Right renal pelvis (tissue), 4 donors: ENCODE data around the gene SYNGR1. TPM values are rescaled to one million over a fixed set of nuclear protein-coding genes. Genes with fewer than 3 reads are reported as not detected.

Experiments
- DNase-seq, 4 donors: peaks; one replicate each; pipeline ENCODE4 v3.0.0-alpha.2; 2013; ENCODE audit warnings: low read depth in 4 of 4, low spot score in 3 of 4, missing footprints in 1 of 4
- polyA plus RNA-seq, 4 donors: library from polyadenylated mRNA; unstranded; fragments of 120-200 nt; gene quantifications; one replicate each; pipeline ENCODE4 v1.2.1, GENCODE V29; 2013; ENCODE audit not compliant: insufficient read length in 4 of 4

Gene SYNGR1
- polyA plus RNA-seq, 4 donors = 18.7 to 28.3 (median 21.3) TPM

GRCh38 chr22:39426380-39427043 is 76.7 kb downstream of the SYNGR1 start:
- no peak for DNase-seq

- DNase-seq = no peak
Observed at GRCh38 chr22:39427751-39428596, 78.2 kb downstream of the SYNGR1 start.

- DNase-seq = no peak
Observed at GRCh38 chr22:39428597-39429071, 78.8 kb downstream of the SYNGR1 start.

- no peak for DNase-seq
Observed at GRCh38 chr22:39429186-39429585, 79.4 kb downstream of the SYNGR1 start.

- DNase-seq = no peak
Observed at GRCh38 chr22:39429916-39430575, 80.3 kb downstream of the SYNGR1 start.

- DNase-seq = no peak
Observed at GRCh38 chr22:39430576-39431150, 80.9 kb downstream of the SYNGR1 start.

- DNase-seq = no peak
Observed at GRCh38 chr22:39431216-39431801, 81.5 kb downstream of the SYNGR1 start.

- DNase-seq = no peak
Observed at GRCh38 chr22:39431821-39432251, 82.0 kb downstream of the SYNGR1 start.

- DNase-seq = no peak
Observed at GRCh38 chr22:39432361-39432811, 82.6 kb downstream of the SYNGR1 start.

GRCh38 chr22:39433476-39434242 is 83.9 kb downstream of the SYNGR1 start:
- no peak for DNase-seq

- DNase-seq = no peak
Observed at GRCh38 chr22:39434243-39434653, 84.5 kb downstream of the SYNGR1 start.

GRCh38 chr22:39434721-39435120 is 84.9 kb downstream of the SYNGR1 start:
- no peak for DNase-seq

Other genes with a start within 250 kb of the SYNGR1 start
- 1 to 10 TPM; 7.6 to 8.9 (median 8.7) TPM for gene CBX7, start 197.3 kb upstream of the SYNGR1 start, polyA plus RNA-seq
- 10 to 100 TPM; 14.8 to 18.7 (median 16.5) TPM for gene PDGFB, start 105.0 kb upstream of the SYNGR1 start, polyA plus RNA-seq
- gene RPL3, start 30.4 kb upstream of the SYNGR1 start, polyA plus RNA-seq = 1,000 to 10,000 TPM; 2,866 to 3,497 (median 3,191) TPM
- gene TAB1, start 49.8 kb downstream of the SYNGR1 start, polyA plus RNA-seq = 10 to 100 TPM; 25.5 to 33.0 (median 26.8) TPM
- 10 to 100 TPM; 20.8 to 27.4 (median 26.1) TPM for gene MGAT3, start 107.0 kb downstream of the SYNGR1 start, polyA plus RNA-seq
- gene MIEF1, start 152.3 kb downstream of the SYNGR1 start, polyA plus RNA-seq = 10 to 100 TPM; 35.5 to 38.2 (median 37.1) TPM
- gene ATF4, start 170.6 kb downstream of the SYNGR1 start, polyA plus RNA-seq = 100 to 1,000 TPM; 289 to 325 (median 312) TPM
- 10 to 100 TPM; 44.8 to 66.4 (median 48.2) TPM for gene RPS19BP1, start 182.8 kb downstream of the SYNGR1 start, polyA plus RNA-seq
- under 1 TPM; 0.03 to 0.08 (median 0.06) TPM for gene CACNA1I, start 220.8 kb downstream of the SYNGR1 start, polyA plus RNA-seq